HCT116 (cell line): ENCODE data around the gene GFM1. TPM values are rescaled to one million over a fixed set of nuclear protein-coding genes. Genes with fewer than 3 reads are reported as not detected.

Experiments used
- ATAC-seq: fragments of 200-7000 bp; cut with Tn5 transposase; 2 replicates; pipeline ENCODE4 v1.9.1; 2020; ENCODE audit warnings: mild to moderate bottlenecking, moderate library complexity
- BruUV-seq: library from RNA; stranded (reverse); fragments of 400-500 nt; replicated peaks from 2 replicates; lab custom pipeline; 2021; lab: Mats Ljungman, UMichigan
- CTCF ChIA-PET: fragments of 300-600 bp; sonication (Branson Sonifier 250); formaldehyde crosslinking; loops from one replicate; lab custom pipeline; 2021; ENCODE audit warnings: antibody characterized with exemption; lab: Charles Lee
- POLR2A ChIA-PET: fragments of 300-600, 350-600 bp; sonication (Branson Sonifier 250); formaldehyde crosslinking; loops from one replicate; lab custom pipeline; 2021; ENCODE audit warnings: antibody characterized with exemption; lab: Charles Lee
- RAD21 ChIA-PET, 2 experiments: fragments of 300-600 bp; sonication (Branson Sonifier 250); formaldehyde crosslinking; loops; one replicate each; lab custom pipeline; 2023; ENCODE audit warnings: low total read pairs in 2 of 2; ENCODE audit not compliant: uncharacterized antibody in 2 of 2, unreplicated experiment in 2 of 2, low non-redundant PET in 1 of 2; lab: Charles Lee
- DNase-seq: peaks from one replicate; pipeline ENCODE4 v3.0.0-alpha.2; 2010; ENCODE audit warnings: low read depth, low spot score
- H2AFZ ChIP-seq: fragments of 200-600 bp; shearing (Covaris generic), sonication (generic); 2 replicates; pipeline ENCODE4 v1.6.1; 2017; ENCODE audit warnings: low read depth, mixed run types, mixed read lengths, antibody characterized with exemption, low read length; ENCODE audit not compliant: poor library complexity, severe bottlenecking
- H3K27ac ChIP-seq: 2 replicates; pipeline ENCODE4 v1.5.1; 2012; ENCODE audit warnings: low read depth, low read length
- H3K27me3 ChIP-seq: fragments of 200-600 bp; sonication (generic); 2 replicates; pipeline ENCODE4 v1.6.1; 2016; ENCODE audit warnings: mixed run types, low read length, mixed read lengths; ENCODE audit not compliant: insufficient read depth
- H3K36me3 ChIP-seq, 2 experiments: fragments of 200-500 bp in 1 of 2; fragments of 200-600 bp in 1 of 2; sonication (Bioruptor generic) in 1 of 2; sonication (generic) in 1 of 2; 2 replicates each; pipeline versions ENCODE4 v1.5.1 to v1.6.1; 2014 to 2016; ENCODE audit warnings: low read length in 2 of 2, inconsistent platforms in 1 of 2, mixed read lengths in 1 of 2, mixed run types in 1 of 2; ENCODE audit not compliant: insufficient read depth in 2 of 2, control insufficient read depth in 1 of 2
- H3K4me1 ChIP-seq, 2 experiments: fragments of 200-600 bp in 1 of 2; sonication (generic) in 1 of 2; 2 replicates each; pipeline versions ENCODE4 v1.5.1 to v1.6.1; 2012 to 2017; ENCODE audit warnings: low read length in 2 of 2, inconsistent platforms in 1 of 2, mild to moderate bottlenecking in 1 of 2, mixed read lengths in 1 of 2, mixed run types in 1 of 2, moderate library complexity in 1 of 2; ENCODE audit not compliant: insufficient read depth in 2 of 2, control insufficient read depth in 1 of 2
- H3K4me2 ChIP-seq: fragments of 200-600 bp; sonication (generic); 2 replicates; pipeline ENCODE4 v1.6.1; 2017; ENCODE audit warnings: mixed run types, low read length, mixed read lengths
- H3K4me3 ChIP-seq, 2 experiments: fragments of 200-600 bp in 1 of 2; sonication (generic) in 1 of 2; replicated peaks in 1 of 2; 2 replicates each; pipeline ENCODE4 v1.5.1; 2011 to 2016; ENCODE audit warnings: low read length in 2 of 2, control low read depth in 1 of 2, low read depth in 1 of 2, mild to moderate bottlenecking in 1 of 2, mixed read lengths in 1 of 2, mixed run types in 1 of 2
- H3K79me2 ChIP-seq: fragments of 200-600 bp; sonication (generic); 2 replicates; pipeline ENCODE4 v1.6.1; 2017; ENCODE audit warnings: mild to moderate bottlenecking, mixed run types, low read length, moderate library complexity, mixed read lengths; ENCODE audit not compliant: insufficient read depth
- H3K9ac ChIP-seq: fragments of 200-600 bp; sonication (generic); 2 replicates; pipeline ENCODE4 v1.6.1; 2016; ENCODE audit warnings: low read length, mixed read lengths
- H3K9me2 ChIP-seq: fragments of 200-600 bp; sonication (generic), shearing (Covaris generic); 2 replicates; pipeline ENCODE4 v1.6.1; 2017; ENCODE audit warnings: mixed run types, mild to moderate bottlenecking, moderate library complexity; ENCODE audit not compliant: insufficient read depth
- H3K9me3 ChIP-seq, 2 experiments: fragments of 200-500 bp in 1 of 2; fragments of 200-600 bp in 1 of 2; sonication (Bioruptor generic) in 1 of 2; sonication (generic) in 1 of 2; 2 replicates each; pipeline ENCODE4 v1.6.1; 2014 to 2017; ENCODE audit warnings: low read length in 2 of 2, mixed read lengths in 2 of 2, inconsistent platforms in 1 of 2, low read depth in 1 of 2, mild to moderate bottlenecking in 1 of 2, mixed run types in 1 of 2, moderate library complexity in 1 of 2; ENCODE audit not compliant: control insufficient read depth in 1 of 2, insufficient read depth in 1 of 2
- H4K20me1 ChIP-seq: fragments of 200-600 bp; sonication (generic), shearing (Covaris generic); 2 replicates; pipeline ENCODE4 v1.6.1; 2017; ENCODE audit warnings: mixed run types, mild to moderate bottlenecking, moderate library complexity; ENCODE audit not compliant: insufficient read depth
- EZH2phosphoT487 ChIP-seq: fragments of 200-600 bp; IDR thresholded peaks from 2 replicates; pipeline ENCODE4 v1.6.1; 2018; ENCODE audit warnings: antibody characterized with exemption, borderline replicate concordance
- MAX ChIP-seq: IDR thresholded peaks from 2 replicates; pipeline ENCODE4 v1.6.1; 2012
- REST ChIP-seq: IDR thresholded peaks from 2 replicates; pipeline ENCODE4 v1.6.1; 2012; ENCODE audit warnings: low read depth
- YY1 ChIP-seq: IDR thresholded peaks from 2 replicates; pipeline ENCODE4 v1.6.1; 2011; ENCODE audit warnings: low read length, low read depth, moderate library complexity, mild to moderate bottlenecking; ENCODE audit not compliant: insufficient replicate concordance; ENCODE audit errors: extremely low read depth
- intact Hi-C: fragments of 100-400 bp; cut with micrococcal nuclease; formaldehyde crosslinking; loops from 2 replicates; pipeline ENCODE4 v1.10.0; 2022
- total RNA-seq: library from RNA; stranded (reverse); gene quantifications from one replicate; pipeline ENCODE4 v1.2.1, GENCODE V29; 2021; ENCODE audit not compliant: unreplicated experiment

GFM1 gene
- total RNA-seq, 1 experiment from 2014 or later = 38.7 TPM

- Histone ChIP-seq H3K9ac (no peak overlapping the region), H3K27ac (no peak overlapping the region)
- intact Hi-C loops = no loop called here
Measured at GRCh38 chr3:158703566-158703965, 59.2 kb downstream of the GFM1 start.

More at GRCh38 chr3:158703566-158703965, 59.2 kb downstream of the GFM1 start:
- BruUV-seq = no TSS peak
- H3K36me3 ChIP-seq = peaks cover 0 to 4% of the 10 kb centered on the region in 2 experiments; a peak in 1 of 4 replicates
- ChIA-PET POLR2A (interaction anchor here (0.9 kb wide), 1 partner anchor 10 kb away, joined by 4 read pairs; no protein-coding TSS in a partner anchor), CTCF (no interaction called here), RAD21 (no interaction called here)
- DNase-seq (no peak), ATAC-seq (no peak)
- no peaks in the 10 kb centered on the region for H3K27me3 ChIP-seq
- H4K20me1 ChIP-seq = no peaks in the 10 kb centered on the region
- no peak for TF ChIP-seq MAX
- no peak for TF ChIP-seq YY1
- TF ChIP-seq EZH2phosphoT487 = no peak
- TF ChIP-seq REST = no peak
- H2AFZ ChIP-seq = no peak overlapping the region
- no peak overlapping the region for H3K4me2 ChIP-seq
- H3K4me3 ChIP-seq = no peak overlapping the region
- H3K4me1 ChIP-seq = no peaks in the 10 kb centered on the region
- no peaks in the 10 kb centered on the region for H3K9me3 ChIP-seq
- H3K79me2 ChIP-seq = peaks cover 8% of the 10 kb centered on the region; the same call in 1 of the 2 replicates
- no peaks in the 10 kb centered on the region for H3K9me2 ChIP-seq
